A549 (cell line): ENCODE results near the gene UTP15. TPM values are rescaled to one million over a fixed set of nuclear protein-coding genes. Genes with fewer than 3 reads are reported as not detected.

ENCODE experiments used
- ATAC-seq, 2 experiments: fragments of 200-7000 bp in 1 of 2; fragments of >200 bp in 1 of 2; cut with Nextera tagmentation in 1 of 2; cut with Tn5 transposase in 1 of 2; 3 replicates each; pipeline versions ENCODE4 v1.8.0 to v1.9.1; 2018 to 2020; ENCODE audit warnings: mild to moderate bottlenecking in 1 of 2, moderate library complexity in 1 of 2
- CTCF ChIA-PET: fragments of 300-600 bp; sonication (Branson Sonifier 250); formaldehyde crosslinking; extraction: SDS; loops from one replicate; lab custom pipeline; 2021; ENCODE audit warnings: antibody characterized with exemption, inconsistent platforms; lab: Yijun Ruan, JAX
- POLR2A ChIA-PET: fragments of 350-600 bp; formaldehyde crosslinking; extraction: SDS; loops from one replicate; lab custom pipeline; 2021; ENCODE audit warnings: antibody characterized with exemption, inconsistent platforms; lab: Yijun Ruan, JAX
- DNase-seq, 2 experiments: peaks; one replicate each; pipeline versions ENCODE4 v3.0.0 to v3.0.0-alpha.2; 2011 to 2016; ENCODE audit warnings: low read depth in 1 of 2, low spot score in 1 of 2
- FAIRE-seq: peaks from 2 replicates; lab custom pipeline; 2011; peaks lifted over from hg19 to GRCh38; lab: Jason Lieb, UNC
- H3K27ac ChIP-seq, 2 experiments: fragments of >200 bp; sonication (Bioruptor Twin); formaldehyde crosslinking; 3 replicates each; pipeline ENCODE4 v1.5.1; 2016 to 2017
- H3K4me1 ChIP-seq: fragments of >200 bp; sonication (Bioruptor Twin); formaldehyde crosslinking; 3 replicates; pipeline ENCODE4 v1.6.1; 2016
- H3K4me2 ChIP-seq: fragments of >200 bp; sonication (Bioruptor Twin); formaldehyde crosslinking; 3 replicates; pipeline ENCODE4 v1.6.1; 2016
- H3K4me3 ChIP-seq: fragments of >200 bp; sonication (Bioruptor Twin); formaldehyde crosslinking; 3 replicates; pipeline ENCODE4 v1.5.1; 2016
- H3K9me3 ChIP-seq: fragments of >200 bp; sonication (Bioruptor Twin); formaldehyde crosslinking; 3 replicates; pipeline ENCODE4 v1.6.1; 2016
- BCL3 ChIP-seq: fragments of >200 bp; sonication (Bioruptor Twin); formaldehyde crosslinking; IDR thresholded peaks from 3 replicates; pipeline ENCODE4 v1.6.1; 2016
- BHLHE40 ChIP-seq: IDR thresholded peaks from 2 replicates; pipeline ENCODE4 v1.6.1; 2012; ENCODE audit warnings: low read depth, low read length, inconsistent platforms
- CBX8 ChIP-seq: fragments of 200-600 bp; sonication (generic); IDR thresholded peaks from 2 replicates; pipeline ENCODE4 v1.6.1; 2016
- CEBPB ChIP-seq, 2 experiments: fragments of >200 bp in 1 of 2; sonication (Bioruptor Twin) in 1 of 2; formaldehyde crosslinking in 1 of 2; IDR thresholded peaks; 2 replicates each; pipeline ENCODE4 v1.6.1; 2012 to 2016
- CHD2 ChIP-seq: fragments of 150-350 bp; IDR thresholded peaks from 2 replicates; pipeline ENCODE4 v1.6.1; 2014; ENCODE audit warnings: low read length; ENCODE audit not compliant: partially characterized antibody
- CHD4 ChIP-seq: fragments of 200-600 bp; sonication (generic); IDR thresholded peaks from 2 replicates; pipeline ENCODE4 v1.6.1; 2016; ENCODE audit warnings: antibody characterized with exemption, mild to moderate bottlenecking, borderline replicate concordance
- CTCF ChIP-seq: fragments of >200 bp; sonication (Bioruptor Twin); formaldehyde crosslinking; IDR thresholded peaks from 3 replicates; pipeline ENCODE4 v1.5.1; 2016
- E2F6 ChIP-seq: IDR thresholded peaks from 2 replicates; pipeline ENCODE4 v1.6.1; 2012; ENCODE audit warnings: low read depth, borderline replicate concordance
- EHF ChIP-seq: fragments of 250-450 bp; sonication (Bioruptor Pico); IDR thresholded peaks from 2 replicates; pipeline ENCODE4 v1.5.0; 2020; ENCODE audit warnings: mild to moderate bottlenecking
- ESRRA ChIP-seq: fragments of 150-350 bp; IDR thresholded peaks from 2 replicates; pipeline ENCODE4 v1.6.1; 2014; ENCODE audit warnings: mild to moderate bottlenecking, low read length, borderline replicate concordance
- FOSB ChIP-seq: fragments of 250-450 bp; sonication (Bioruptor Pico); IDR thresholded peaks from 2 replicates; pipeline ENCODE4 v1.5.0; 2020; ENCODE audit warnings: mild to moderate bottlenecking, moderate library complexity
- FOSL2 ChIP-seq, 2 experiments: fragments of 450-650 bp in 1 of 2; fragments of >200 bp in 1 of 2; sonication (Bioruptor Twin) in 1 of 2; formaldehyde crosslinking; IDR thresholded peaks; 2 replicates each; pipeline versions ENCODE4 v1.5.0 to v1.6.1; 2016 to 2020; ENCODE audit warnings: mild to moderate bottlenecking in 1 of 2, moderate library complexity in 1 of 2
- FOXS1 ChIP-seq: fragments of 250-450 bp; sonication (Bioruptor Pico); IDR thresholded peaks from 2 replicates; pipeline ENCODE4 v1.5.0; 2020; ENCODE audit warnings: mild to moderate bottlenecking, moderate library complexity
- HMGXB4 ChIP-seq: fragments of 250-450 bp; sonication (Bioruptor Pico); IDR thresholded peaks from 2 replicates; pipeline ENCODE4 v1.5.0; 2021; ENCODE audit warnings: mild to moderate bottlenecking, moderate library complexity, borderline replicate concordance
- JUNB ChIP-seq: fragments of >200 bp; sonication (Bioruptor Twin); formaldehyde crosslinking; IDR thresholded peaks from 2 replicates; pipeline ENCODE4 v1.6.1; 2016
- KDM1A ChIP-seq: fragments of 200-600 bp; sonication (generic); IDR thresholded peaks from 2 replicates; pipeline ENCODE4 v1.6.1; 2016; ENCODE audit warnings: low read depth, mild to moderate bottlenecking
- MAFK ChIP-seq: fragments of 450-650 bp; IDR thresholded peaks from 2 replicates; pipeline ENCODE4 v1.6.1; 2014; ENCODE audit not compliant: partially characterized antibody
- NR3C1 ChIP-seq: fragments of >200 bp; sonication (Bioruptor Twin); formaldehyde crosslinking; IDR thresholded peaks from 3 replicates; pipeline ENCODE4 v1.6.1; 2017
- PHF8 ChIP-seq: fragments of 200-600 bp; sonication (generic); IDR thresholded peaks from 2 replicates; pipeline ENCODE4 v1.6.1; 2016; ENCODE audit warnings: low read depth, mild to moderate bottlenecking, antibody characterized with exemption, moderate library complexity, borderline replicate concordance
- RARB ChIP-seq: fragments of 250-450 bp; sonication (Bioruptor Pico); IDR thresholded peaks from 2 replicates; pipeline ENCODE4 v1.8.0; 2021; ENCODE audit warnings: mild to moderate bottlenecking, moderate library complexity
- RCOR1 ChIP-seq: fragments of 150-350 bp; IDR thresholded peaks from 2 replicates; pipeline ENCODE4 v1.6.1; 2014; ENCODE audit warnings: antibody characterized with exemption, low read length, low read depth
- REST ChIP-seq: fragments of 200-600 bp; sonication (generic); IDR thresholded peaks from 2 replicates; pipeline ENCODE4 v1.6.1; 2016; ENCODE audit warnings: antibody characterized with exemption, mild to moderate bottlenecking, moderate library complexity
- SMC3 ChIP-seq: fragments of >200 bp; sonication (Bioruptor Twin); formaldehyde crosslinking; IDR thresholded peaks from 3 replicates; pipeline ENCODE4 v1.6.1; 2018; ENCODE audit warnings: inconsistent platforms
- TFCP2L1 ChIP-seq: fragments of 250-450 bp; sonication (Bioruptor Pico); IDR thresholded peaks from 2 replicates; pipeline ENCODE4 v1.5.0; 2021; ENCODE audit warnings: mild to moderate bottlenecking
- TP53 ChIP-seq: fragments of 250-450 bp; sonication (Bioruptor Pico); IDR thresholded peaks from 2 replicates; pipeline ENCODE4 v1.5.0; 2021; ENCODE audit warnings: mild to moderate bottlenecking, moderate library complexity
- USF2 ChIP-seq: fragments of 450-650 bp; IDR thresholded peaks from 2 replicates; pipeline ENCODE4 v1.6.1; 2014; ENCODE audit warnings: antibody characterized with exemption
- ZC3H11A ChIP-seq: fragments of 450-650 bp; IDR thresholded peaks from 2 replicates; pipeline ENCODE4 v1.6.1; 2014; ENCODE audit warnings: antibody characterized with exemption, mild to moderate bottlenecking
- ZNF302 ChIP-seq: fragments of 250-450 bp; sonication (Bioruptor Pico); IDR thresholded peaks from 2 replicates; pipeline ENCODE4 v1.9.0; 2021; ENCODE audit warnings: inconsistent platforms, mild to moderate bottlenecking, moderate library complexity
- WGBS: methylation state at CpG from one replicate; pipeline ENCODE4 v1.1.6; 2017; ENCODE audit errors: missing lambda C conversion rate; 5-methylcytosine and 5-hydroxymethylcytosine counted together
- polyA plus RNA-seq, 4 experiments: library from polyadenylated mRNA; depleted of rRNA in 3 of 4; stranded (reverse); fragments of >200 nt; fragmentation: RNase III in 1 of 4; extraction: RNeasy Plus Mini Kit Qiagen cat#74134 plus additional on column Dnase treatment in 1 of 4; gene quantifications; 2 replicates in 3 of 4; 3 replicates in 1 of 4; pipeline ENCODE4 v1.2.3, GENCODE V29; 2011 to 2017

UTP15 gene
- polyA plus RNA-seq, 2 of the 4 experiments (the other 2 are of a cell fraction), result 21.6 to 44.0 TPM

GRCh38 chr5:73531356-73531755, 34.2 kb upstream of the UTP15 start:
- Histone ChIP-seq H3K27ac (no peak overlapping the region), H3K4me2 (no peak overlapping the region), H3K4me3 (no peak overlapping the region), H3K9me3 (peaks cover 15% of the 10 kb centered on the region), H3K4me1 (no peaks in the 10 kb centered on the region)
- TF ChIP-seq HMGXB4 (CRISPR knock-in tag) (no peak), RCOR1 (no peak), KDM1A (no peak), BCL3 (no peak), TFCP2L1 (CRISPR knock-in tag) (no peak), EHF (CRISPR knock-in tag) (no peak), CHD2 (no peak), FOSB (no peak), USF2 (no peak), CBX8 (no peak), REST (no peak), ZNF302 (CRISPR knock-in tag) (no peak), TP53 (CRISPR knock-in tag) (no peak), CEBPB (IDR thresholded peaks at IDR 0.05) (no peak), JUNB (no peak), PHF8 (no peak), NR3C1 (no peak), BHLHE40 (no peak), ZC3H11A (no peak), FOSL2 (IDR thresholded peaks at IDR 0.05) (no peak), FOSL2 (CRISPR knock-in tag; IDR thresholded peaks at IDR 0.05) (no peak)
- no peak for ATAC-seq
- no peak for DNase-seq
- ChIA-PET POLR2A (no interaction called here), CTCF (interaction anchor here (0.7 to 2.8 kb wide), 3 partner anchors 12 to 1119 kb away, joined by 3 to 21 read pairs (median 3); no protein-coding TSS in a partner anchor)
- FAIRE-seq, result no peak
- WGBS, result 37% methylated on average over 1 of the region's 1 CpG

- POLR2A ChIA-PET, result no interaction called here
- ATAC-seq, result no peak
- no peak for FAIRE-seq
- no peak for TF ChIP-seq KDM1A
- no peak for TF ChIP-seq NR3C1
- TF ChIP-seq ESRRA, result no peak
- TF ChIP-seq SMC3, result no peak
- TF ChIP-seq ZC3H11A, result no peak
- TF ChIP-seq JUNB, result no peak
- TF ChIP-seq RARB (CRISPR knock-in tag), result no peak
- no peak for TF ChIP-seq E2F6
- no peak for TF ChIP-seq FOSB
- no peak for TF ChIP-seq PHF8
- TF ChIP-seq FOXS1 (CRISPR knock-in tag), result no peak
- no peak for TF ChIP-seq CHD4
- no peak for TF ChIP-seq MAFK
- TF ChIP-seq CTCF, result no peak
- TF ChIP-seq USF2, result no peak
Observed at GRCh38 chr5:73532195-73532594, 33.3 kb upstream of the UTP15 start.

More at GRCh38 chr5:73532195-73532594, 33.3 kb upstream of the UTP15 start:
- Histone ChIP-seq H3K4me2 (no peak overlapping the region), H3K4me1 (no peaks in the 10 kb centered on the region), H3K4me3 (no peak overlapping the region), H3K9me3 (peaks cover 15% of the 10 kb centered on the region), H3K27ac (no peak overlapping the region)
- CTCF ChIA-PET, result interaction anchor here (1.4 to 2.8 kb wide), 2 partner anchors 13 to 45 kb away, joined by 3 to 21 read pairs; no protein-coding TSS in a partner anchor
- DNase-seq, result no peak
- 54% methylated on average over 5 of the region's 5 CpGs for WGBS
